Left renal cortex interstitium (tissue), 4 donors: ENCODE measurements around the gene TECPR2. TPM values are rescaled to one million over a fixed set of nuclear protein-coding genes. Genes with fewer than 3 reads are reported as not detected.
A peak's percentile ranks its signal among the peaks of the same experiment; 100 is the strongest.
"Not testable (repeated sequence)": the region's sequence is repeated elsewhere in the genome, so short reads cannot be mapped to it uniquely, and the experiment has no call there.

Experiments used
- DNase-seq, 4 donors: peaks; one replicate each; pipeline ENCODE4 v3.0.0-alpha.2; 2013; ENCODE audit warnings: low read depth in 4 of 4, low spot score in 2 of 4, missing footprints in 1 of 4
- polyA plus RNA-seq, 4 donors: library from polyadenylated mRNA; unstranded; fragments of 120-200 nt; gene quantifications; one replicate each; pipeline ENCODE4 v1.2.1, GENCODE V29; 2013; ENCODE audit not compliant: insufficient read length in 4 of 4

TECPR2 gene
- polyA plus RNA-seq, 4 donors = 14.8 to 20.9 (median 18.0) TPM

DNA sequence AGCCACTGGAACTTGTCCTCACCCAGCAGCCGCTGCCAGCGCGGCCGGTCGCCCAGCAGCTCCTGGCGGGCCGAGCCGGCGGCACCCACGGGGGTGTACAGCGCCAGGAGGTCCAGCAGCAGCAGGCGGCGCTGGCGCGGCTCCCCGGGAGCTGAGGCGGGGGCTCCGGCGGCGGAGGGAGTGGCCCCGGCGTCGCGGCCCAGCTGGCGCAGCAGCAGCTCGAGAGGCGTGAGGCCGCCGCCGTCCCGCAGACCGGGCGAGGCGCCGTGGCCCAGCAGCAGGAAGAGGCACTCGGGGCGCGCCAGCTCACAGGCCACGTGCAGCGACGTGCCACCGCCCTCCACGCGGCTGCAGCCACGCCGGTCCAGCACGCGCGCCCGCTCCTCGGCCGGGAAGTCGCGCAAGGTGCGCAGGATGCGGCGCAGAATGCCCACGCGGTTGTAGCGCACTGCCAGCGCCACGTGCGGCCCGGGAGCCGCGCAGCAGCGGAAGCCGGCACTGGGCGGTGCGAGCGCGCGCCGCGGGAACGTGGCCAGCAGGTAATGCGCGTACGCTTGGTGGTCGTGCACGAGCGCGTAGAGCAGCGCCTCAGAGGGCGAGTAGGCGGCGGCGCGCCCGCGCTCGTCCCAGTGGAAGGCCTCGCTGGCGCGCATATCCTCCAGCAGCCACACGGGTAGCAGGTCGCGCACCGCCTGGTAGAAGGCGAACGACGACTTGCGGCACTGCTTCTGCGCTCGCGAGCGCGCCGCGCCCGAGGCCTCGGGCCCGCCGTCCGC is 144.5 kb downstream of the TECPR2 start:
- DNase-seq = no peak

DNA sequence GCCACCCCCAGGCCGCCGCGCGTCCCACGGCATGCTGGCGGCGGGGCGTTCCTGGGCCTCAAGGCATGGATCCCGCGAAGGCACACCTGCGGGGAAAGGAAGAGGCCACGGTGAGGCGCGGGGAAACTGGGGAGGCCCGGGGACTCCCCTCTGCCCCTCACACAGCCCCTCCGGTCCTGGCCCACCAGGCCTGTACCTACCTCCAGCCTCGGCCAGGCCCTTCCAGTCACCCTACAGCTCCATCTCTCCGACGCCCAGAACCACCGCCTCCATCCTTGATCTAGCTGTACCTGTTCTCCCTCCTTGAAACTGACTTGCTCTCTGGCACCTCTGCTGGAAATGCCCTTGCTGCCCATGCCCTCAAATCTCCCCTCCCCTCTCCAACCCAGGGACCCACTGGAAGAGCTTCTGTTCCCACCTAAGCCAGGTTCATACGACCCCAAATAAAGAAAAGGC is 145.1 kb downstream of the TECPR2 start:
- DNase-seq = no peak

DNA sequence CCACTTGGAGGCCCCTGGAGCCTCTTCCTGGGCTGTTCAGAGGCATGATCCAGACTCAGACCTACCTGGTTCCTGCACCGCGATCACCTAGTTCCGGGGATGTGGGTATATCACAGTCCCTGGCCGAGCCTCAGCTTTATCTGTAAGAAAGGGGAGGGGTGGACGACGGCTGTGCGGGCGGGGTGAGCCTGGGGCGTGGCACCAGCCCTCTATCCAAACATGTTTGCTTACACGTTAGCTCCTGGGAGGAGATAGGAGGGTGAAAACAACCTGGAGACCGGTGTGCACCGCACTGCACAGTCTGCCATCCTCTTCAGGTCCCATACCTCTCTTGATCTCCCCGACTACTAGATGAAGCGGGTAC is 145.7 kb downstream of the TECPR2 start:
- DNase-seq = no peak

DNA sequence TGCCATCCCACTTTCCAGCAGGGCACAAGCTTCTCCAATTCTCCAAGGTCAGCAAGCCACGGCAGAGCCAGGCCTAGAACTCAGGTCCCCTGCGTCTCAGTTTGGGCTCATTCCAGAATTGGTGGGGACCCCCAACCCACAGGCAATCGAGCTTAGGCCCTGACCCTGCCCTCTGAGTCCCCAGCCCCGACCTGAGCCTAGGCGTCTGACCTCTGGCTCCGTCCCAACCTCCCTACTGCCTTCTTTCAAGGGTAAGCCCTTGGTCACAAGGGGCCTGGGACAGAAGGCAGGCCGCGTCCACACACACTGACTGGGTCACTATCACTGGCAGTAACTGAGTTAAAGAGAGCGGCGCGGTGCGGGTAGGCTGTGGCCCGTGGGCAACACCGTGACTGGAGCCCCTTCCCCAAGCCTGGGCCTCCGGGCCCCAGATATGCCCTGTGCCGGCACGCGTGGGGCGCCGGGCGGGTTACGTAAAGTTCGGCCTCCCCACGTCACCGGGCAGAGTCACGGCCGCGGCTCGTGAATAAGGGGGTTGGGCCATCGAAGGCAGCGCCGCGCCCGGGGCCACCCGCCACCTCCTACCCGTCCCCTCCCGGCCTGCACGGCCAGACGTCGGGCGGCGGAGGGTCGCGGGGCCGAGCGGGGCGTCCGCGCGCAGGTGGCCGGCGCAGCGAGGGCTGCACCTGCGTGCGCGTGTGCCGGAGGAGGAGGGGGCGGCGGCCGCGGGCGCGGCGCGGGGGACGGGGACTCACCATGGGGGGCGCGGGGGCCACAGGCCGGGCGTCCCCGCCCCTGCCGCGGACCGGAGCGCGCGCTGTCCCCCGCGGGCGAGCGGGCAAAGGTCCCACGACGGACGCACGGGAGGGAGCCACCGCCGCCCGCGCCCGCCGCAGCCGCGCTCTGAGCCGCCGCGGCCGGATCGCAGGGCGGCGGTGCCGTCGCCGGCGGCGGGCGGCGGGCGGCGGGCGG is 146.3 kb downstream of the TECPR2 start:
- no peak for DNase-seq

DNA sequence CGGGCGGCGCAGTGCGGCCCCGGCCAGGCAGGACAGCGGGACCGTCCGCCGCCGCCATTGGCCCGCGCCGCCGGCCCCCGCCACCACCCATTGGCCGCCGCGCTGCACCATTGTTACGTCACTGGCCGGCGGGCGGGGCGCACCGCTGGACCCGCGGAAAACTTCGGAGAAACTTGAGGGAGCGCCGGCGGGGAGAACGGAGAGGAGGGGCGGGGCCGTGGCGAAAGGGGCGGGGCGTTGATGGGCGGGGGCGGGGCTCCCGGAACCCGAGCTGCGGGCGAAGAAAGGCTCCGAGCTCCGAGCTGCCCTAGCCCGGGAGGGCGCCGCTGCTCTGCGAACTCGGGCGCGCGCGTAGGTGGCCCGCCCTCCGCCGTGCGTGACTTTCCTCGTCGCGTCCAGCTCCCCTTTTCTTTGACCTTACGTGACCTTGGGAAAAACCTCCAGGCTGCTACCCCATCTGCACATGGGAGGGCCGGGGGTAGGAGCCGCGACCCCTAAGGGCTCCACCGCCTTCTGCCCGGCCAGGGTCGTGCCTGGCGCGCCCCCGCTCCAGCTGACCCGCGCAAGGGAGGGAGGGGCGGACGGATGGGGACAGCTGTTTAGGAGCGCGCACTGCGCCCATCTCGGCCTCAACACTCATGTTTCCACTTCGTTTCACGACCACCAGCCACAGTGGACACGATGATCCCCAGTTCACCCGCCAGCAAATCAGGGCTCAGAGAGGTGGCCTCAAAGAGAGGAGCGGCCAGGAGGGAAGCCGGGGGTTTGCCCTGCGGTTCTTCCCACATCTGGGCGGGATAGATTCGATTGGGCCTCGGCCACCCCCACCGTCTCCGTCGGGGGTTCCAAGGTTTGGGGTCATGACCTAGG is 147.2 kb downstream of the TECPR2 start, which contains the start of gene ANKRD9:
TSS of gene ANKRD9 (minus strand) at position 31 of the 870 bp plus-strand sequence. CDS start 1,887 bp downstream, outside the sequence.
- peak in 3 of 4 donors; percentile 78 to 86 (median 81) for DNase-seq

DNA sequence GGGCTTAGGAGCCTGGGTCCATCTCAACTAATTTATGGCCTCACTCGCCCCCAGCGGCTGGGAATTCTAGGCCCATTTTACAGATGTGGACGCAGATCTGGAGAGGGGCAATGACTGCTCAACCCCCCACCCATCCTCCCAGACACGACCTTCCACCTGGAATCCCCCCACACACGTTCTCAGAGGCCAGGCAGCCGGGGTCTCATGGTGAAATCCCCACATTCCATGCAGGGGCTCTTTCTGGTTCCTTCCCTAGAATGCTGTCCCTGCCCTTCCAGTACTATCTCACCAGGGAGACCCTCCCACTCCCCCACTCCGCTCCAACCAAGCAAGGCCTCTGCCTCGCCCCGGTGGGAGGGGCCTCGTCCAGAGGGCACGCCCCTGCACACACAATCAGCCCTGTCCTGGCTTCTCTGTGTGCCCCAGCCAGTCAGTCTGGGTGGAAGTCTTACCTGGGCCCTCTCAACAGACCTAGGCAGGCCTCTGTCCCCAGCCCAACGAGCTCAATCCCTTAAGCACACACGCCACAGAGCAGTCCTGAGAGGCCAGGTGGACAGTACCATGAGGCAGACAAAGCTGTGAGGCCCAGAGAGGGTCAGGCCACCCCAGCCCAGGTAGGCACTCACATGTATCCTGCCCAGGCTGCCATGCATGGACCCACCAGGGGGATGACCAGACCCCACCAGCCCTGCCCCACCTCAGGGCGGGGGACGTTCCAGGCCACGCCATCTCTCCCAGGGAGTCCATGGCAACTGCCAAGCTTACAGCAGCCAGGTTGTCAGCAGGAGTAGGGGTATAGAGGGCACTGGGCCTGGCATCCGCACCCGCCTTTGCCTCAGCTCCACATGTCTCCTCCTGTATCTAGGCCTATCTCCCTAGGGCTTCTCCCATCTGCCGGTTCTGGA is 148.1 kb downstream of the TECPR2 start:
- no peak for DNase-seq

DNA sequence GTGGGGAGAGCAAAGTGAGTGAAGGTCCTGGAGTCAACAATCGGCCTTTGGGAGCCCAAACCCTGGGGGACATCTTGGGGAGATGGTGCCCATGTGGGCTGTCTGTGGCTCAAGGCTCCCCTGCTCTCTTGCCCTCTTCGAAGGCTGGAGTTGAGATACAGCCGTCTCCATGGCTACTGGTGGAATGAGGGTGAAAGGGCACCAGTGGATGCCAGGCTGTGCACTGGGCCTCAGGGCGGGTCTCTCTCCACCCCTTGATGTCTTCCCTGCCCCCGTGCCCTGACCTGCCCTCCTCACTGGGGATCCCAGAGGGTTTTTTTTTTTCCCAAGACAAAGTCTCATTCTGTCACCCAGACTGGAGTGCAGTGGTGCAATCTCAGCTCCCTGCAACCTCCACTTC is 148.8 kb downstream of the TECPR2 start:
- no peak for DNase-seq

DNA sequence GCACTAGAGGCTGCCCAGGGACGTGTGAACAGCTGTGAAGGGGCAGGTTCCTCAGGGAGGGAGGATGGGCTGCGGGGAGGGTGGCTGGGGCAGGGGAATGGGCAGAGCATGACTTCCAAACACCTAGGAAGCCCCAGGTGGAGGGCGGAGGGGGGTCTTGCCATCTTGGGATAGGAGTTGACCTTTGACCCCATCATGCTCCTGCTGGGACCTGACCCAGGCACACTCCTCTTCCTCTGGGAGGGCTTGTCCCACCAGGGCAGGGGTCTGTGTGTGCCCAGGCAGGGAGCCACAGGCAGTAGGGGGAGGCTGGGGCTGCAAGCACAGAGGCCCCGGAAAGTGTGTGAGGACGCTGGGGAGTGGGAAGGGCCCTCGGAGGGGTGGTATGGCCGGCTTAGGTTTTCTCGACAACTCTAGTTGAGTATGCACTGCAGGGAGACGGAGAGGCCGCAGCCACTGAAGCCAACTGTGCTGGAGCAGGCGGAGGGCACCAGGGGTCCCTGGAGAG is 150.1 kb downstream of the TECPR2 start:
- DNase-seq = no peak

DNA sequence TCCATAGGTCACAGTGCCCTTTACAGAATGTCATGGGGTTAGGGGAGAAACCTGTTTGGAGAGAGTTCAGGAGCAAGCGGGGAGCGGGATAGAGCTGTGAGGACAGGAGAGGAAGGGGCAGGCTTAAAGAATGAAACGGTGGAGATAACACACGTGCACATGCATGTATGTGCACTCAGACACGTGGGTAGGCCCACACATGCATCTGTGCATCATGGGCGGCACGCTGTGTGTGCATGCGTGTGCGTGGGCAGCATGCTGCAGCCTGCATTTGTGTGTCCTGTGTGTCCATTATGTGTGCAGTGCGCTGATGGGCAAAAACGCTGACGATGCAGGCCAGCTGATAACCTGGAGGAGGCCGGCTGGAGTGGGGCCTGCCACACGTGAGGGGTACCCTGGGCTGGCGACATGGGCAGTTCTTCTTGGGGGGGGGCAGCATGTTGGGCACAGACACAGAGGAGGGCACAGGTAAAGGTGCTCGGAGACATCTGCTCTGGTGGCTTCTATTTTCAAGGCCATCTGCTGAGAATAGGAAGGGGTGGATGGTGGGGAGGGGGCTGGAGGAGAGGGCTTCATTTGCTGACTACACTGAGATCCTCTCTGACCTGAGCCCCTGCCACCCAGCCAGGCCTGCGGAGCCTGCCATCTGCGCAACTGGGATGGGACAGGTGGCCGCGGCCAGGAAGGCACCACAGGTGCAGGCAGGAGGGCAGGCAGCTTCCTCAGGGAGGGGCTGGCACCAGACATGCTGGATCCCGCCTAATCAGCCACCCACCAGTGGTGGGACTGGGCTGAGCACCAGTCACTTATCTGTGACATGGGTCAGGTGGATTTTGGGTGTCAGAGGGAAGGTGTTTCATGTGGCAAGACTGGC is 151.4 kb downstream of the TECPR2 start:
- no peak for DNase-seq

DNA sequence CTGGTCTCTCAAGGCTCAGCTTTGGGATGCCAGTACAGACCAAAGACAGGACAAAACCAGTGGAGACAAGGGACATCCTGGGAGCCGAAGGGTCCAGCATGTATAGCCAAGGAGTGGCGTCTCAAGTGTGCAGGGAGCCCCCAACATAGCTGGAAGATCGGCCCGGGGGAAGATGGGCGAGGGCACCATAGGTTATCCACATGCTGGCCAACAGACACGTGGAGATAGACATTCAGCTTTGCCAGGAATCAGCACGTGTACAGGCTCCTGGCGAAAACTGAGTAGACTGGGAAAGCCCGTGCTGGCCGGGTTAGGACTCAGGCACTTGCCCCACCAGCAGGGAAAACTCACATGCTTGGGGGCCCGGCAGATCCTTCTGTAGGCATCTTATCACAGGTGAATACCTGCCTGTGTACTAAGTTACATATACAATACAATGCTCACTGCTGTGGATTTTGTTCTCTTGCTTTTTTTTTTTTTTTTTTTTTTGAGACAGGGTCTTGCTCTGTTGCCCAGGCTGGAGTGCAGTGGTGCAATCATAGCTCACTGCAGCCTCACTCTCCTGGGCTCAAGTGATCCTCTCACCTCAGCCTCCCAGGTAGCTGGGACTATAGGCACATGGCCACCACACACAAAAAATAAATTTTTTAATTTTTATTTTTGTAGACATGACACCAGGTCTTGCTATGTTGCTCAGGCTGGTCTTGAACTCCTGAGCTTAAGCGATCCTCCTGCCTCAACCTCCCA is 152.4 kb downstream of the TECPR2 start:
- DNase-seq = no peak

DNA sequence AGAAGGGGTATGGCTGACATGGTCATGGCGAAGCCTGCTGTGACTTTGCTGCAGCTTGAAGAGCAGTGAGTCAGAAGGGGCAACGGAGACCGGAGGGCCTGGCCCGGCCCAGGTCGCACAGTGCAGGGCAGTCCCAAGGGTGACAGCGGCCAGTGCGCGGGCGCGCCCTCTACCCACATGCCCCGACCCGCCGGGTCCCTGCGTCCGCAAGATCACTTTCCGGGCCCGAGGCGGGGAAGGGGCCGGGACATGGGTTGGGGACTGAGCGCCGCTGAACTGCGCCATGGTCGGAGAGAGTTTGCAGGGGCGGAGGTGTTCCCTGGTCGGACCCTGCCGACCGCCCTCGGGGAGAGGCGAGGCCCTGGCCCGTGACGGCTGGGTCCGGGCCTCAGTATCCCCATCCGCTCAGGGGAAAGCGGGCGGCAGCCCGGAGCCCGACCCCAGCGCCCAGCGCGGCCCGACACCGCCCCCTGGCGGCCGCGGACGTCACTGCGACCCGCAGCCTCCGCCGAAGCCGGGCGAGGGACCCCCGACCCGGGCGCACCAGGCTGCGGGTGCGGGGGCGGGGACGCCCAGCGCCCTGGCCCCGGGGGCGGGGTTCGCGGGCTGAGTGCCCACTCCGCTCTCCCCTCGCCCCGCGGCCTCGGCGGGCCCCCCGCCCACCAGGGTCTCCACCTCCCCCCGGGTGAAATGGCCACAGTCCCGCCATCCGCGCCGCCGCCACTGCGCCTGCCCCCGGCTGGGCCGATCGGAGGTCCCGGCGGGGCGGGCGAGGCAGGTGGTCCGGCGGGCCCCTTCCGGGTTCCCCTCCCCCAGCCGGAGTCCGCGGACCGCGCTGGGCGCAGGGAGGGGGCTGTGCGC is 154.0 kb downstream of the TECPR2 start:
- DNase-seq = no peak

DNA sequence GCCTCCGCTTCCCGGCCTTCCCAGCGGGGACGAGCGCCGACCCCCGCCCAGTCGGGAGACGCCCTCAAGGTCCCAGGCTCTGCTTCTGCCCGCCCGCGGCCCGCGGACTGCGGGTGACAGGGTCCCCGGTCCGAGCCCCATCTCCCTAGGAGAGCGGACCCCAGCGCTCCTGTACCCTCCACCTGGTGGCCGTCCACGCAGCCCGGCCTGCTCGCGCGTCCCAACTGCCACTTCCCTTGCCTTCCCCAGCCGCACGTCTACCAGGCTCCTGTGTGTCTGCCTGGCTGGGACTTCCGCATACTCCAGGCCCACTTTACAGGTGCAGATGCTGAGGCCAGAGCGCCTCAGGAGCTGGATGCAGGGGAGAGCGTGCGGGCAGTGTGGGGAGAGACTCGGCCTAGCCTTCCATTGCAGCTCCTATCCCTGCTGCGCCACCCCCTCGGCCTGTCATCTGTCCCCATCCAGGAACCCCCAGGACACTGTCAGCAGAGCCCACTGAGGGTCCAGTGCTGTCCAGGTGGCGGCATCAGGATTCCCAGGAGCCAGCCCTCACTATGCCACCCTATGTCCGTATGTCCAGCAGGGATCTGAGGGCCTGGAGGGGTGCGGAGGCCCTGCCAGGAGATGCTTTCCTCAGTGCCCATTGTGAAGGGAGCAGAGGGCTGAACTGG is 154.8 kb downstream of the TECPR2 start:
- no peak for DNase-seq

DNA sequence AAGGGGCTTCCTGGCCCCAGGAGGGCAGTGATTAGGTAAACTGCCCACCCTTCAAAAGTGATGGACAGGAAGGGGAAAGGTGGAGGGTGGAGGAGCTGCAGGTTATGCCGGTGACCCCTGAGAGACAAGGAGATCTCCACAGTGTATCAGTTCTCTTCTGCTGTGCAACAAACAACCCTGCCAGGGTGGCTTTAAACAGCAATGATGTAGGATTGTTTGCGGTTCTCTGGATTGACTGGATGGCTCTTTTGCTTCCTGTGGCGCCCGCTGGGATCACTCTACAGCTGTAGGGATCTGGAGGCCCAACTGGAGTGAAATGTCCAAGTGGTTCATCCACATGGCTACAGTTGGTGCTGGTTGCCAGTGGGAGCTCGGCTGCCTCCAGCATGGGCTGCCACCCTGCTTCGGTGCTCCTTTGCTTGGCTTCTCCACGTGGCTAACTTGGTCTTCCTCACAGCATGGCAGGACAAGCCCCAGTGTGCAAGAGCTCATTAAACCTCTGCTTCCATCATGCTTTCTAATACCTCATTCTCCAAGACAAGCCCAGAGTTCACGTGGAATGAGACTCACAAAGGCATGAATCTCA is 155.4 kb downstream of the TECPR2 start:
- DNase-seq = no peak

DNA sequence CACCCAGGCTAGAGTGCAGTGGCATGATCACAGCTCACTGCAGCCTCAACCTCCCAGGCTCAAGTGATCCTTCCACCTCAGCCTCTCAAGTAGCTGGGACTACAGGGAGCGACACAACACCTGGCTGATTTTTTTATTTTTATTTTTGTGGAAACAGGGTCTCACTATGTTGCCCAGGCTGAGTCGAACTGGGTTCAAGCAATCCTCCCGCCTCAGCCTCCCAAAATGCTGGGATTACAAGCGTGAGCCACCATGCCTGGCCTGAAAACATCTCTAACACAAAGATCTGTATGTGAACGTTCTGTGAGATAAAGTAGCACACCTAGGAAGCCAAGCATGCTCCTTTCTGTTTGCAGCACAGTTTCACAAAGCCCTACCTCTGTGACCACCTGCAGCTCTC is 157.0 kb downstream of the TECPR2 start:
- not testable (repeated sequence) for DNase-seq

DNA sequence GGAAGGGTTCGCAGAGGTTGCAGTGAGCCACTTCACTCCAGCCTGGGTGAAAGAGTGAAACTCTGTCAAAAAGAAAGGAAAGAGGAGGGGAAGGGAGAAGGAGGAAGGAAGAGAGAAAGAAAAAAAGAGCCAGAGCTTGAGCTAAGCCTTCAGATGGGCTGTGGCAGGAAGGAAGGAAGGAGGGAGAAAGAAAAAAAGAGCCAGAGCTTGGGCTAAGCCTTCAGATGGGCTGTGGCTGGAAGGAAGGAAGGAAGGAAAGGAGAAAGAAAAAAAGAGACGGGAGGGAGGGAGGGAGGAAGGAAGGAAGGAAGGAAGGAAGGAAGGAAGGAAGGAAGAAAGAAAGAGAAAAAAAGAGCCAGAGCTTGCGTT is 160.4 kb downstream of the TECPR2 start:
- DNase-seq = no peak
